OCI-M1 (cell line): ENCODE measurements around the gene SESN1.
A peak's percentile ranks its signal among the peaks of the same experiment; 100 is the strongest.
"Not testable (repeated sequence)": the region's sequence is repeated elsewhere in the genome, so short reads cannot be mapped to it uniquely, and the experiment has no call there.

Experiments
- DNase-seq: peaks from one replicate; lab custom pipeline; 2025; lab: John Stamatoyannopoulos, UW

The SESN1 gene

DNA sequence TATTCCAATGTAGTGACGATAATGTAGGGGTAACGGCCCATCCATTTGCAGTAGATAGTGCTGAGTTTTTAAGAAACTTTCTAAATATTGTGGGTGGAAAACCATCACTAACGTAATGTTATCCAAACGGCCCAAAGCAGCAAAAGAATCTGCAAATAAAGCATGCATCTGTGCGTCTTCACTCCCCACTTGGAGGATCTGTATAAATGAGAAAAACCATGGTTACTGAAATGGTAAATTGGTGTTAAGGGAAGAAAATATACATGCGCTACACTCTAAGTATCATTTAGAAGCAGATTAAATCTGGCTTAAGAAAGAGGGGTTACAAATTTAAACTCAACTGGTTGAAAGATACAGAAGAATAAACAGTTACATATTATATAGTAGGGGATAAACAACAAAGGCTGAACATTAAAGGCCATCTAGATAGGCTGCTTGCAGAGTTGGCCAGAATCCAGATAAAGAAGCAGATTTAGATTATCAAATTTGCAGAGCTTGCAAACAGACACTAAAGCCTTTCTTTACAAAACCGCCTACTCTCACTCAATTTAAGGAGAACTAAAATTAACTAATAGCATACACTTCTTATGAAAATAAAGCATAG lies 93.3 kb downstream of the SESN1 start:
- peak; percentile 18 for DNase-seq

DNA sequence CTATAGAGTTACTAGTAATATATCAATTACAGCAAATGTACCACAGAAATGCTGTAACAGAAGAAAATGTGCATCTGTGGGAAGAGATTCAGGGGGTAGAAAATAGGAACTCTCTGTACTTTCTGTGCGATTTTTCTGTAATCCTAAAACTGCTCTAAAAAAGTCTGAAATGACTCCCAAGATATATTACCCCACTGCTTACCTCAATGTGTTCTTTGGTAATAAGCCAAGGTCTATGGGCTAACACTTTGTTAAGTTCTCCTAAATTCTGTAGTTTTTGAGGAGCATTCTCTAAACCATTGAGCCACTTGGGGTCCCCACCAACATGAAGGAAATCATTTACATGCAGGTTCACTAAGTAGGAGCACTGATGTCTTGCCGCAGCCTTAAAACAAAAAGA lies 94.4 kb downstream of the SESN1 start:
- no peak for DNase-seq

DNA sequence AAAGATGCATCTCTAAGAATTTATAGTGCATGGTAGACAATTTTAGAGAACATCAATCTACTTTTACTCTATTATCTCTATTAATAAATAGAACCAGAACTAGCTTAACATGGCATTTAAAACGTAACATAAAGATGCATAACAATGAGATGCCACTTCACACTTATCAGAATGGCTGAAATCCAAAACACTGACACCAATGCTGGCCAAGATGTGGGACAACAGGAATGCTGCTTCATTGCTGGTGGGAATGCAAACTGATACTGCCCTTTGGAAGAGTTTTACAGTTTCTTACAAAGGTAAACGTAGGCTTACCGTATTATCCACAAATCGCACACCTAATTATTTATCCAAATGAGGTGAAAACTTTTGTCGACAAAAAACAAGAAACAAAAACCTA lies 95.2 kb downstream of the SESN1 start:
- no peak for DNase-seq

DNA sequence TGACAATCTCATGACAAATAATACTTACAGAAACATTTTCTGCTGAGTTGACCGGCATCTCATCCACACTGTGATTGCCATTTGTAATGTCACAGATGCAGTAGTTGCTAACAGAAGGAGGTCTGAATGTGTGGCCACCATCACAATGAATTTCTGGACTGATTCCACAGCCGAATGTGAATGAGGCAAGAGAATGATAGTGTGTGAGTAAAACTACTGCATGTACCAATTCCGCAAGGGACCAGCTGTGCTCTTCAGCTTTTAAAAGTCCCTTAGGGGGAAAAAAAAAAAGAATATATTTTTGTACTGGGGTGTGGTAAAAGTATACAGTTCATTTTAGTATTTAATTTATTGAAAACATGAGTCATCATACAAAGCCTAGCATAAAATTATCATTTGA lies 96.2 kb downstream of the SESN1 start:
- no peak for DNase-seq

DNA sequence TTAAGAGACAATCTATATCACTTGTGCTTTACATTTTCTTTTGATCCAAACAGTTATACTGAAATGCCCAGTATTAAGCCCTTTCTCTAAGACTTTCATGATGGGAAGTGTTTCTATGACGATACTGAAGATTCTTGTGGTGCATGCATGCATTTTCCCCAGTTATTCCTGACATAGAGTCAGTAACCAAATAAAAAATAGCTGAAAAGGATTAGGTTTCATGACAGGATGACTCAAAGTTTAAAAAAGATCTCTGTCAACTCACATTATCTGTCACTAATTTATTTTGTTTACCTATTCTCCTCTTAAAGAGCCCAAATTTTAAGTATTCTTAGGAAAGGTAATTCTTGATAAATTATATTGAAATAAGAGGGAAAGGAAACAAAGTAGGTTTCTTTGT lies 98.4 kb downstream of the SESN1 start:
- DNase-seq = no peak

DNA sequence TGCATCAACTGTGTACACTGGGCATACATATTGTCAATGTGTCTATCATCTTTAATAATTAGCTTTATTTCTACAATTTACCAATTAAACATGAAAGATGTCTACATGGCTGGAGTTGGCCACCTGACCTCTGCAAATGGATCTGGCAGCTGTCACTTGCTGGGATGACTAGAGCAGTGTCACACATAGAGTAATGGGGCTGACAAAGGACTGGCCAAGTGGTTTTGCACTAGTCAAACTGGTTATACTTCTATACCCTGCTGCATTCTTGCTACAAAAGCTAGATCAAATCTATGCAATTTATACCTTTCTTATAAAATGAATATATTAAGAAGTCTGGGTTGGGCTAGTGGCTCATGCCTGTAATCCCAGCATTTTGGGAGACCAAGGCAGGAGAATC lies 99.3 kb downstream of the SESN1 start:
- no peak for DNase-seq

DNA sequence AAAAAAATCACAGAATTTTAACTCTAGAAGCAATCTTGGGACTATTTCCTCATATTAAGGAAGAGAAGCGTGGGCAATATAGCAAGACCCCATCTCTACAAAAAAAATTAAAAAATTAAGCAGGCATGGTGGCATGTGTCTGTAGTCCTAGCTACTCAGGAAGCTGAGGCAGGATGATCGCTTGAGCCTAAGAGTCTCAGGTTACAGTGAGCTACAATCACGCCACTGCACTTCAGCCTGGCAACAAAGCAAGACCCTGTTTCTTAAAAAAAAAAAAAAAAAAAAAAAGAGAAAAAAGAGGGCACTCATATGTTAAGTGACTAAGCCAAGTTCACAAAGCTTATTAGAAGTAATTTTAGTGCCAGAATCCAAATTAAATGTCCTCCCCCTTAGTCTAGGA lies 100.8 kb downstream of the SESN1 start:
- DNase-seq = no peak

DNA sequence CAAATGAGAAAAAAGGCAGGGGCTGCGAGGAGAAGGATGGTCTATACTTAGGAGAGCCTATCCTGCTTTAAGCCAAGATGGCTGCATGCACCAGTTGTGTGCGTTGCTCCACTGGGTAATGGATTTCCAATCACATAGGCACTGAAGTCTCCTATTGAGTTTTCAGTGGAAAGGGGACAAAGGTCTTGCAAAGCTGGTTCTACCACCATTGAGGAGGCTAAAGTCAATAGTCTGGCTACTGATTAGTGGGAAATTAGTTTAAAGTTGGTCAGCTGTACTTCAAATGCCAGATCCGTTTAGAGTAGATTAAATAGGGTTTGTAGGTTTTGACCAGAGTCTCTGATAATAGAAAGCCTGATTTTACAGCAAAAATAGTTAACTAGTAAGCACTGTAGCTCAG lies 104.9 kb downstream of the SESN1 start:
- DNase-seq = no peak

DNA sequence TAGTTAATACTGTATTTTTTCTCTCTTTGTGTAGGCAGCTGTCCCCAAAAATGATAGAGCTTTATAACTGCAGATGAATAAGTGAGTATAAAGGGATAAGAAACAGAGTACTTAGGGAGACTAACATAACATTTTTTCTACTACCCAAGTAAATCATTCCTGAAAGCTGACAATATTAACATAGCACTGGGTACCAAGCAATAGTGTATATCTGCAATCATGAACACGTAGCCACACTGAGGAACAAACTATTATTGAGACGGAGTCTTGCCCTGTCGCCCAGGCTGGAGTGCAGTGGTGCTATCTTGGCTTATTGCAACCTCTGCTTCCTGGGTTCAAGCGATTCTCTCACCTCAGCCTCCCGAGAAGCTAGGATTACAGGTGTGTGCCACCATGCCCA lies 105.9 kb downstream of the SESN1 start:
- no peak for DNase-seq

DNA sequence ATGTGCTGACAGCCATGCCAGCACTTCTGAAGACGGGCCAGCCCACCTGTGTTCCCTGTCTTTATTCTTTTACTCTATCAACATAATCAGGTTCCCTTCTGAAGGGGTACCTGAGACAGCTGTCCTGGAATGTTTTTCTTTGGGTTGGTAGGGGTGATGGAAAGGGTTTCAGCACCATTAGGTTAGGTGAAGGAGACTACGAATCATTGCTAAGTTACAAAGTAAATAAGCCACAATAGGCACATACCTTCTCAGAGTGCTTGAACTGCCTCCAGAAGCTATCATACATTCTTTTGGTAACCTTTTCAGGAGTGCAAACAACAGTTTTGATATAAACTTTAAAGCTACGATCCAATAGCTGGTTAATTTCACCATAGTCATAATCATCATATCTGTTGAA lies 106.3 kb downstream of the SESN1 start:
- no peak for DNase-seq

DNA sequence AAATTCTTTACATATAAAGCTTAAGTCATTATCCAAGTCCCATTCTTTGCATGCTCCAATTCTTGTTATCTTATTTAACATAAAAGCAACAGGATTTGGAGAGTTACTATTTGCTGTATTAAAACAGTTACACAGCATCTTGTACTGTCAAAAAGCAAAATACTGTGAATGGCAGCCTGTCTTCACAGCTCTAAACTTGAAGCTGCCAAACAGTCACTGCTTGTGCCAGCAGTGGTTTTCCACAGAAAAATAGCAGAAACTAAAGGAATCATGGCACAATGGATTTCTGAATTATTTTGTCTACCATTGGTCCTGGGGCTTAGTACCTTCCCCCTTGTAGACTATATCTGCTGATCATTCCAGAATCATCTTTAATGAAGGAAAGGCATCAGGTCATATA lies 107.5 kb downstream of the SESN1 start:
- no peak for DNase-seq

DNA sequence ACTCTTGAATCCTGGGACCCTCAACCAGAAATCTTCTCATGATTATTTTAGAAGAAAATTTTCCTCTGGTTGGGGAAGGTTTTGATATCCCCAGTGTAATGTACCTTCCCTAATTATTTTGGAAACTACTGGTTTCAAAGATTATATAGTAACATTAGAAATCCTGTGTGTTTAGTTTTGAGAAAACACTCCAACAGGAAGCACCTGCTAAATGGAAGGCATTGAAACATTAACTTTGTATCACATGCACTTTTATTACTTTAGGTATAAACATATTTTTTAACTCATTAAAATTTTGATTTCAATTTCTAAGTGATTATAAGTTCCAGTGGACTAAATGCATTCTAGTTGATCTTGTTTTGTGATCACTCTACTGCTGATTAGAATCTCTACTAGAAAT lies 109.3 kb downstream of the SESN1 start:
- no peak for DNase-seq

DNA sequence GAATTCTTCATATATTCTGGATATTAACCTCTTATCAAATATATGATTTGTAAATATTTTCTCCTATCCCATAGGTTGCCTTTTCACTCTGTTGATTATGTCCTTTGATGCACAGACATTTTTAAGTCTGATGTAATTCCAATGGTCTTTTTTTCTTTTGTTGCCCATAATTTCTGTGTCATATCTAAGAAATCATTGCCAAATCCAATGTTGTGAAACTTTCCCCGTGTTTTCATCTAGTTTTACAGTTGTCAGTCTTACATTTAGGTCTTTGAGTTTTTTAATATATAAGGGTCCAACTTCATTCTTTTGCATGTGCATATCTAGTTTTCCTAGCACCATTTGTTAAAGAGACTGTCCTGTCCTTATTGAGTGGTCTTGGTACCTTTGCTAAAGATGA lies 111.5 kb downstream of the SESN1 start:
- DNase-seq = no peak

DNA sequence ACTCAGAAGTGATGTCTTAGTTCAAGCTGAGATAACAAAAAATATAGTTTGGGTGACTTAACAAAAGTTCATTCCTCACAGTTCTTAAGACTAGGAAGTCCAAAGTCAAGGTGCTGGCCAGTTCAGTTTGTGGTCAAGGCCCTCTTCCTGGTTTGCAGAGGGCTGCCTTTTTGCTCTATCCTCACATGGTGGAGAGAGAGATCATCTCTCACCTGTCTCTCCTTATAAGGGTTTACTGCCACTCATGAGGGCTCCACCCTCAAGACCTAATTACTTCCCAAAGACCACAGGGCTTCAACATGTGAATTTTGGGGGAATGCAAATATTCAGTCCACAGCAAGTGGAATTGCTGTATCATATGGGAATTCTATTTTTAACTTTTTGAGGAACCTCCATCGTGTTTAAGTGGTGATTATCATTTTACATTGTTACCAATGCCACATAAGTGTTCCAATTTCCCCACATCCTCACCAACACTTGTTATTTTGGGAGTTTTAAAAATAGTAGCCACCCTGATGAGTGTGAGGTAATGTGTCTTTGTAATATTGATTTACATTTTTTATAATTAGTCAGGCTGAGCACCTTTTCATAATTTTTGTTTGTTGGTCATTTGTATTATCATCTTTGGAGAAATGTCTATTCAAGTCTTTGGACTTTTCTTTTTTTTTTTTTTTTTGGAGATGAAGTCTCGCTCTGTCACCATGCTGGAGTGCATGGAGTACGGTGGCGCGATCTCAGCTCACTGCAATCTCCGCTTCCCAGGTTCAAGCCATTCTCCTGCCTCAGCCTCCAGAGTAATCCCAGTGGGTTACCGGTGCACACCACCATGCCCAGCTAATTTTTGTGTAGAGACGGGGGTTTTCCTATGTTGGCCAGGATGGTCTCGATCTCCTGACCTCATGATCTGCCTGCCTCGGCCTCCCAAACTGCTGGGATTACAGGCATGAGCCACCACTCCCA lies 112.2 kb downstream of the SESN1 start:
- DNase-seq = no peak

DNA sequence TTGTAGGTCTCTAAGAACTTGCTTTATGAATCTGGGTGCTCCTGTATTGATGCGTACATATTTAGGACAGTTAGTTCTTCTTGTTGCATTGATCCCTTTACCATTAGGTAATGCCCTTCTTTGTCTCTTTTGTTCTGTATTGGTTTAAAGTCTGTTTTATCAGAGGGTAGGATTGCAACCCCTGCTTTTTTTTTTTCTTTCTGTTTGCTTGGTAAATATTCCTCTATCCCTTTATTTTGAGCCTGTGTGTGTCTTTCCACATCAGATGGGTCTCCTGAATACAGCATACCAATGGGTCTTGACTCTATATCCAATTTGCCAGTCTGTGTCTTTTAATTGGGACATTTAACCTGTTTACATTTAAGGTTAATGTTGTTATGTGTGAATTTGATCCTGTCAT lies 116.0 kb downstream of the SESN1 start:
- not testable (repeated sequence) for DNase-seq

DNA sequence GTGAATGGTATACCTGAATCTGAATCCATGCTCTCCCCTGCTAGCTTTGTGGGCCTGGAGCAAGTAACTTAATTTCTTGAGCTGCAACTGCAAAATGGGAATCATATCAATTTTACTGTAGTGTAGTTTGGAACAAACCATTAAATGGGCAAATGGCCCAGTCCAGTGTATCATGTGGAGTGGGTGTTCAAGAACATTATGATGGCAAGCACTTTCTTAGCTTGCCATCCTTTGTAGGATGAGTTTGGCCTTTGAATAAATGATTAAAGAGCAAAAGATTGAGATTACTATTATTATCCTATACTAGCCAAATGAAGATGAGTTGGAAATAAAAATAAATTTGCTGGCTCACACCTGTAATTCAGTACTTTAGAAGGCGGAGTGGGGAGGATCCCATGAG lies 120.4 kb downstream of the SESN1 start:
- DNase-seq = no peak

DNA sequence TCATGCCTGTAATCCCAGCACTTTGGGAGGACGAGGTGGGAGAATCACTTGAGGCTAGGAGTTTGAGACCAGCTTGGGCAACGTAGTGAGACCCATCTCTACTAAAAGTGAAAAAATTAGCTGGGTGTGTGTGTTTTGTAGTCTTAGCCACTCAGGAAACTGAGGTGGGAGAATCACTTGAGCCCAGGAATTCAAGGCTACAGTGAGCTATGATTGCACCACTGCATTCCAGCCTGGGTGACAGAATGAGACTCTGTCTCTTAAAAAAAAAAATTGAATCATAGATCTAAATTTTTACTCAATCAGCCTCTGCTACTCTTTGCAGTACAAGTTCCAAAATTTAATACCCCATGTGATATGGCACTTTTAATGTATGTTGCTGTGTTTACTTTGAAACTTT lies 124.9 kb downstream of the SESN1 start:
- no peak for DNase-seq

DNA sequence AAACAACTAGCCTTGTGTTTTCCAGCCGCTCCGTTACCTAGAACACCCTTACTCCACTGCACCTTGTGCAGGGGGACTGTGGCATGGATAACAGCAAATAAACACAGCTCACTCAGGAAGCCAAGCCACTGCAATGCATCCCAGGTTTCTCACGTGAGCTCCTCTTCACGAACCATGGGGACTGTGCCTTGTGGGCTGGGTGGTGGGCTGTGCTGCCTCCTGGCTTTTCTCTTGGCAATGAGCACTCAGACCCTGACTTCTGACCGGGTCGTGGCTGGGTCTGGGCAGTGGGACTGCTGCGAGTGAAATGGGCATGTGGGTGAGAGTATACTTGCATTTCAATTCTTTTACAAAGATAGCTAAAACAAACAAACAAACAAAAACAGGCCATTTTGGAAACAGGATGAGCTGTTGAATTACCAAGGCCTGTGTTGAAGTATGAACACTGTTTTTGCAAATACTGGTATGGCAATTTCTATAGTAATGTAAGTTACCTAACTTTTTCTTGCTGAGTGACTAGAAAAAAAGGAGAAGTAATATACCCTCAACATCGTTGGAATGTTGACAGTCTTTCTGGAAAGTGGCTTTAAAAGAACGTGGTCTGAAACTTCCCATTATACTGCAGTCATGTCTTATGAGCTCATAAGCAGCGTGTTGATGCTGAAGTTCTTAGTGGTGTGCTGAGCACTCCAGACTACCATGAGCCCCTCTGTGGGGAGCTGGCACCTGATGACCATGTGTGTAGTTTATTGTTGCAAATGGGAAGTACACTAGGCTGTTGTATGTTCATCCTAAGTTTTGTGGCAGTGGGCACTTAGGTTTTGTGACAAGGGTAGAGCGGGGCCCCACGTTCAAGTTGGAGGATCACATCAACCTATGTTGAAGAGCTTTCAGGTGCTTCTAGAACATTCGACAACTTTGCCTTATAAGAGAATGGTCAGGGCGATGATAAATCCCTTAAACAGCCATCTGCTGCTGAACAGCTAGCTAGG lies 126.0 kb downstream of the SESN1 start:
- DNase-seq = peak; percentile 39

DNA sequence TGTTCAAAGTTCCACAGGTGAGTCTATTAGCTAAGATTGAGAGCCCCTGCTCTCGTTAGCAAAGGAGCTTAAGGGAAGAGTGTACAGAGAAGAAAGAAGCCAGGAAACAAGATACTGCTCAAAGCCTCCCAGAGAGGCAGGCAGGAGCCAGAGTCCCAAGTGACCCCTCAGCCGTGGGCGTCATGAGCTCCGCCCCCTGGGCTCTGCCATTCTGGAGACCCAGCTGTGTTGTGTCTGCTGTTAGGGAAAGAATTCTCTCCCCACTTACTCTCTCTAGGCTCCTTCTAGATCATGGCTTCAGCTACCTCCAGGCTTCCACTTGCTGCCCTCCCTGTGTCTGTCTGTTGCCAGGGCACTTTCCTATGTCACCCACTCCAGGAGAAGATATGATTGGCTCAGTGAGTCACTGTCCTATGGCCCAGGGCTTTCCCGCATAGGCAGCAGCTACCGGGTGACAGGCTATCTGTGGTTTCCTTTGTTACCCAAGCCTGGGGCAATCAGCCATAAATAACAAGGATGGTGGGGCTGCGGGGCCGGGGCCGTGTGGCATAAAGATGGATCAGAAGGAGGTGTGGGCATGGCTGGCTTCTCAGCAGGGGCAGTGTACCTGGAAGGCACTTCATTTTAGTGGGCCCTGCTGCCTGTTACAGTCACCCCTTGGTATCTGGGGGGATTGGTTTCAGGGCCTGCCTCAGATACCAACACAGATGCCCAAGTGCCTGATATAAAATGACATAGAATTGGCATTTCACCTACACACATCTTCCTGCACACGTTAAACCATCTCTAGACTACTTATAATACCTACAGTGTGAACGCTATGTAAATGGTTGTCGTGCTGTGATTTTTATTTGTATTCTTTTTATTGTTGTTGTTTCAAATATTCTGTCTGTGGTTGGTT lies 127.5 kb downstream of the SESN1 start:
- DNase-seq = peak; percentile 70

DNA sequence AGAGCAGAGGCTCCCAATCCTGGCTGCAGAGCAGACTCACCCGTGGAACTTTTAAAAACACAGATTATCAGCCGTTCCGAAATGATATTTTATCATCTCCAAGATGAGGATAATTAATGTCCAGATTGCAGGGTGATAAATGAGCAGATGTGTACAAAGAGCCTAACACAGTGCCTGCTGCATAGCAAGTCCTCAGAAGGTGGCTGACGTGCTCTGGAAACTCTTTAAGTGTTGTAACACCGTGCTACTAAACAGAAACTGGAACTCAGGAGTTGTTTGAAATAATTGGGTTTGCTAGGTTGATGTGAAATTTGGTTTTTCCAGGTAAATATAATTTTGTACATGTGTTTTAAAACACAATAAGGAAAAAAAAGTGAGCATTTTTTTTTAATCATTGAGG lies 128.4 kb downstream of the SESN1 start:
- no peak for DNase-seq

DNA sequence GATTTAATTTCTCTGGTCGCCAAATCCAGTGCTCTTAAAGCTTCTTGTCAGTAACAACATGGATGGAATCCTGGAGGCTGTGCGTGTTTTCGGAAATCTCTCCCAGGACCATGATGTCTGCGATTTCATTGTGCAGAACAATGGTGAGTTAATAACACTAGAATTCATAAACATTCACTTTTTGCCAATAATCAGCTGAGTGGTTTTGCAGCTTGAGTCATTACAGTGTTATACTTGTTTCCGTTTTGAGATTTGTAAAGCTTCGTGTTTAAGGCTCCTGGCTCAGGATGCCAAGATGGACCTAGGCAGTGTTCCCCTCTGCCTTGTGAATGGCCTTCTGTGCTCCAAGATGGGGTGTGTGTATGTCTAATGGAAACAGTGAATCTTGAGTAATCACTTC lies 132.7 kb downstream of the SESN1 start:
- no peak for DNase-seq
